SK-N-SH treated with all-trans-retinoic acid at 6 μM for 48 hours (cell line): ENCODE measurements around the gene NOXA1.

Experiments used
- ARNTL ChIP-seq: fragments of 450-650 bp; formaldehyde crosslinking; IDR thresholded peaks from 2 replicates; pipeline ENCODE4 v1.5.0; 2020; ENCODE audit warnings: low read depth, mild to moderate bottlenecking, moderate library complexity, borderline replicate concordance
- CREB5 ChIP-seq: fragments of 250-450 bp; sonication (Bioruptor Pico); IDR thresholded peaks from 2 replicates; pipeline ENCODE4 v1.5.1; 2020; ENCODE audit warnings: low read depth, mild to moderate bottlenecking, moderate library complexity
- CSDC2 ChIP-seq: fragments of 250-450 bp; sonication (Bioruptor Pico); IDR thresholded peaks from 2 replicates; pipeline ENCODE4 v1.5.0; 2020; ENCODE audit warnings: mild to moderate bottlenecking, moderate library complexity
- ESRRG ChIP-seq: fragments of 250-450 bp; sonication (Bioruptor Pico); IDR thresholded peaks from 2 replicates; pipeline ENCODE4 v1.6.1; 2021; ENCODE audit warnings: mild to moderate bottlenecking
- GLIS3 ChIP-seq: fragments of 250-450 bp; sonication (Bioruptor Pico); IDR thresholded peaks from 2 replicates; pipeline ENCODE4 v1.5.0; 2020; ENCODE audit warnings: mild to moderate bottlenecking, moderate library complexity
- ISL1 ChIP-seq: fragments of 250-450 bp; sonication (Bioruptor Pico); IDR thresholded peaks from 2 replicates; pipeline ENCODE4 v2.1.2; 2022; ENCODE audit warnings: mild to moderate bottlenecking, moderate library complexity
- OSR1 ChIP-seq: fragments of 250-450 bp; sonication (Bioruptor Pico); IDR thresholded peaks from 2 replicates; pipeline ENCODE4 v1.8.0; 2022; ENCODE audit warnings: moderate library complexity, mild to moderate bottlenecking, inconsistent platforms
- SNAI2 ChIP-seq: fragments of 250-450 bp; sonication (Bioruptor Pico); IDR thresholded peaks from 2 replicates; pipeline ENCODE4 v1.5.0; 2020; ENCODE audit warnings: mild to moderate bottlenecking, moderate library complexity
- TSHZ2 ChIP-seq: fragments of 250-450 bp; sonication (Bioruptor Pico); IDR thresholded peaks from 2 replicates; pipeline ENCODE4 v1.5.0; 2020; ENCODE audit warnings: mild to moderate bottlenecking, moderate library complexity
- ZC3H10 ChIP-seq: fragments of 250-450 bp; sonication (Bioruptor Pico); IDR thresholded peaks from 2 replicates; pipeline ENCODE4 v1.5.1; 2021; ENCODE audit warnings: mild to moderate bottlenecking, moderate library complexity
- ZNF70 ChIP-seq: fragments of 450-650 bp; formaldehyde crosslinking; IDR thresholded peaks from 2 replicates; pipeline ENCODE4 v1.5.0; 2020; ENCODE audit warnings: mild to moderate bottlenecking, moderate library complexity
- ZNF8 ChIP-seq: fragments of 450-650 bp; formaldehyde crosslinking; IDR thresholded peaks from 2 replicates; pipeline ENCODE4 v1.5.0; 2020; ENCODE audit warnings: mild to moderate bottlenecking, moderate library complexity

GRCh38 chr9:137374131-137374845 lies 48.9 kb upstream of the NOXA1 start:
- TF ChIP-seq OSR1 (CRISPR knock-in tag) (no peak), ISL1 (CRISPR knock-in tag) (no peak), ZNF70 (CRISPR knock-in tag) (no peak), CSDC2 (no peak), TSHZ2 (CRISPR knock-in tag) (no peak), GLIS3 (CRISPR knock-in tag) (no peak), ARNTL (no peak), ZNF8 (CRISPR knock-in tag) (no peak), ESRRG (CRISPR knock-in tag) (no peak), SNAI2 (CRISPR knock-in tag) (no peak), ZC3H10 (CRISPR knock-in tag) (no peak), CREB5 (CRISPR knock-in tag) (no peak)
